ENCODE data around the gene PHACTR3.

Gene PHACTR3

DNA sequence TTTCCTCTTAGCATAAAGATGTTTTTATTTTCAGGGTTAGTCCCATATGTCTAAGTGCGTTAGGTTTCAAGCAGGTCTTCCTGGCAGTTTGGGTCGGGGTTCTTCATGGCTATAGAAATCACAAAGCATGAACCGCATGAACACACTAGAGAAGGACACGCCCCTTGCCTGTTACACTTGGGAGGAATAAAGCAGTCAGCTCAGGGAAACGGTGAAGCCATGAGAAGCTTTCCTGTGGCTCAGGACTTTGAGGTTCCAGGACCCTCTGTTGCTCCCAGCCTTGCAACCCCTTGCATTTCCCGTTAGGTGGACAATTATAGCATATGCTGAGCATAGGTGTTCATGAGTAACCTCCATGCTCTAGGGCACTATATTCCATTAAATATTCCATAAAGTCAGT lies 232.4 kb downstream of the PHACTR3 start:
- H3K27me3 ChIP-seq (ENCODE audit: insufficient read depth, low read length): no peaks in the 10 kb centered on the region
- TF ChIP-seq CTCF (IDR thresholded peaks at IDR 0.05; ENCODE audit: low read length) (no peak), EZH2 (IDR thresholded peaks at IDR 0.05; ENCODE audit: borderline replicate concordance, low read length) (no peak)
- no peaks in the 10 kb centered on the region for H3K4me1 ChIP-seq (ENCODE audit: insufficient read depth, low read length, severe bottlenecking)
- no peaks in the 10 kb centered on the region for H3F3A ChIP-seq (ENCODE audit: insufficient read depth, low read length)
- no peak overlapping the region for H3K27ac ChIP-seq (ENCODE audit: low read depth, low read length, poor library complexity, severe bottlenecking)
- no peaks in the 10 kb centered on the region for H3K9me3 ChIP-seq (ENCODE audit: low read length)
- H2AFZ ChIP-seq (ENCODE audit: low read length): no peak overlapping the region
- H3K9ac ChIP-seq (ENCODE audit: low read length): no peak overlapping the region
- H3K79me2 ChIP-seq (ENCODE audit: insufficient read depth, low read length): no peaks in the 10 kb centered on the region
- no peaks in the 10 kb centered on the region for H3K9me2 ChIP-seq (ENCODE audit: low read depth, low read length)
- no peak overlapping the region for H3K4me2 ChIP-seq (ENCODE audit: low read length)
- H3K36me3 ChIP-seq (ENCODE audit: insufficient read depth, low read length): no peaks in the 10 kb centered on the region
- no peaks in the 10 kb centered on the region for H4K20me1 ChIP-seq (ENCODE audit: insufficient read depth, low read length)
- no peak overlapping the region for H3K4me3 ChIP-seq (ENCODE audit: low read depth, low read length, poor library complexity, severe bottlenecking)

GRCh38 chr20:59837623-59838394 lies 233.5 kb downstream of the PHACTR3 start:
- Histone ChIP-seq H3K9me3 (ENCODE audit: low read length) (no peaks in the 10 kb centered on the region), H4K20me1 (ENCODE audit: insufficient read depth, low read length) (no peaks in the 10 kb centered on the region), H3F3A (ENCODE audit: insufficient read depth, low read length) (no peaks in the 10 kb centered on the region), H3K4me1 (ENCODE audit: insufficient read depth, low read length, severe bottlenecking) (no peaks in the 10 kb centered on the region), H3K4me2 (ENCODE audit: low read length) (no peak overlapping the region), H3K9me2 (ENCODE audit: low read depth, low read length) (no peaks in the 10 kb centered on the region), H2AFZ (ENCODE audit: low read length) (no peak overlapping the region), H3K4me3 (ENCODE audit: low read depth, low read length, poor library complexity, severe bottlenecking) (no peak overlapping the region), H3K27ac (ENCODE audit: low read depth, low read length, poor library complexity, severe bottlenecking) (no peak overlapping the region), H3K79me2 (ENCODE audit: insufficient read depth, low read length) (no peaks in the 10 kb centered on the region), H3K36me3 (ENCODE audit: insufficient read depth, low read length) (no peaks in the 10 kb centered on the region), H3K27me3 (ENCODE audit: insufficient read depth, low read length) (no peaks in the 10 kb centered on the region), H3K9ac (ENCODE audit: low read length) (no peak overlapping the region)
- TF ChIP-seq EZH2 (IDR thresholded peaks at IDR 0.05; ENCODE audit: borderline replicate concordance, low read length): no peak
- no peak for TF ChIP-seq CTCF (IDR thresholded peaks at IDR 0.05; ENCODE audit: low read length)

GRCh38 chr20:59839400-59839799 lies 235.1 kb downstream of the PHACTR3 start:
- H3K27me3 ChIP-seq (ENCODE audit: insufficient read depth, low read length): no peaks in the 10 kb centered on the region
- H3K79me2 ChIP-seq (ENCODE audit: insufficient read depth, low read length): no peaks in the 10 kb centered on the region
- H2AFZ ChIP-seq (ENCODE audit: low read length): no peak overlapping the region
- H3F3A ChIP-seq (ENCODE audit: insufficient read depth, low read length): no peaks in the 10 kb centered on the region
- no peaks in the 10 kb centered on the region for H4K20me1 ChIP-seq (ENCODE audit: insufficient read depth, low read length)
- H3K9me2 ChIP-seq (ENCODE audit: low read depth, low read length): no peaks in the 10 kb centered on the region
- no peaks in the 10 kb centered on the region for H3K9me3 ChIP-seq (ENCODE audit: low read length)
- no peak overlapping the region for H3K27ac ChIP-seq (ENCODE audit: low read depth, low read length, poor library complexity, severe bottlenecking)
- no peak overlapping the region for H3K4me3 ChIP-seq (ENCODE audit: low read depth, low read length, poor library complexity, severe bottlenecking)
- H3K4me2 ChIP-seq (ENCODE audit: low read length): no peak overlapping the region
- H3K36me3 ChIP-seq (ENCODE audit: insufficient read depth, low read length): no peaks in the 10 kb centered on the region
- no peak overlapping the region for H3K9ac ChIP-seq (ENCODE audit: low read length)
- H3K4me1 ChIP-seq (ENCODE audit: insufficient read depth, low read length, severe bottlenecking): no peaks in the 10 kb centered on the region
- no peak for TF ChIP-seq EZH2 (IDR thresholded peaks at IDR 0.05; ENCODE audit: borderline replicate concordance, low read length)
- no peak for TF ChIP-seq CTCF (IDR thresholded peaks at IDR 0.05; ENCODE audit: low read length)

Data from OCI-LY1 (cell line).